ENCODE data around the gene MANSC1. TPM values are rescaled to one million over a fixed set of nuclear protein-coding genes. Genes with fewer than 3 reads are reported as not detected.

Gene MANSC1
- total RNA-seq, 2 donors from 2014 or later = 6.6 to 12.1 TPM

GRCh38 chr12:12384571-12385340 lies 34.7 kb upstream of the MANSC1 start:
- peaks cover 17% of the 10 kb centered on the region for H3K4me1 Mint-ChIP-seq
- DNase-seq = peak; percentile 79
- Histone ChIP-seq H3K9me3 (ENCODE audit: control insufficient read depth, low read length) (peaks cover 18% of the 10 kb centered on the region), H3K27ac (ENCODE audit: low read depth, low read length) (peak overlapping the region; percentile 48), H3K36me3 (ENCODE audit: control insufficient read depth, insufficient read depth, low read length) (no peaks in the 10 kb centered on the region), H3K9ac (ENCODE audit: extremely low read depth, low read length, poor library complexity, severe bottlenecking) (no peak overlapping the region), H3K27me3 (ENCODE audit: control insufficient read depth, insufficient read depth, low read length, poor library complexity, severe bottlenecking) (no peaks in the 10 kb centered on the region), H3K4me3 (ENCODE audit: low read length) (no peak overlapping the region), H3K4me1 (ENCODE audit: control insufficient read depth, insufficient read depth, low read length) (peaks cover 3% of the 10 kb centered on the region)
- H3K9me3 Mint-ChIP-seq = peaks cover 6% of the 10 kb centered on the region
- WGBS, 2 experiments (ENCODE audit: insufficient coverage in 1 of 2, insufficient read length in 1 of 2) = 20 to 54% methylated on average over 3 to 7 of the region's 7 CpGs
- H3K36me3 Mint-ChIP-seq (ENCODE audit: low read depth) = peaks cover 24% of the 10 kb centered on the region
- H3K27me3 Mint-ChIP-seq (ENCODE audit: insufficient read depth) = no peaks in the 10 kb centered on the region
- H3K27ac Mint-ChIP-seq = peak overlapping the region; percentile 93
- no peak for TF ChIP-seq CTCF (conservative IDR thresholded peaks at IDR 0.05)
- no peak overlapping the region for H3K4me3 Mint-ChIP-seq

- TF ChIP-seq CTCF (conservative IDR thresholded peaks at IDR 0.05) = no peak
- Mint-ChIP-seq H3K27me3 (ENCODE audit: insufficient read depth) (no peaks in the 10 kb centered on the region), H3K9me3 (peaks cover 6% of the 10 kb centered on the region), H3K4me1 (peaks cover 18% of the 10 kb centered on the region), H3K36me3 (ENCODE audit: low read depth) (peaks cover 25% of the 10 kb centered on the region), H3K4me3 (no peak overlapping the region), H3K27ac (peak overlapping the region; percentile 7)
- no peak overlapping the region for H3K4me3 ChIP-seq (ENCODE audit: low read length)
- DNase-seq = no peak
- no peaks in the 10 kb centered on the region for H3K36me3 ChIP-seq (ENCODE audit: control insufficient read depth, insufficient read depth, low read length)
- H3K4me1 ChIP-seq (ENCODE audit: control insufficient read depth, insufficient read depth, low read length) = peaks cover 3% of the 10 kb centered on the region
- H3K9ac ChIP-seq (ENCODE audit: extremely low read depth, low read length, poor library complexity, severe bottlenecking) = no peak overlapping the region
- peaks cover 18% of the 10 kb centered on the region for H3K9me3 ChIP-seq (ENCODE audit: control insufficient read depth, low read length)
- H3K27me3 ChIP-seq (ENCODE audit: control insufficient read depth, insufficient read depth, low read length, poor library complexity, severe bottlenecking) = no peaks in the 10 kb centered on the region
- 96 to 100% methylated on average over 1 to 2 of the region's 3 CpGs for WGBS, 2 experiments (ENCODE audit: insufficient coverage in 1 of 2, insufficient read length in 1 of 2)
- H3K27ac ChIP-seq (ENCODE audit: low read depth, low read length) = no peak overlapping the region
Measured at GRCh38 chr12:12381982-12382381, 31.9 kb upstream of the MANSC1 start.

GRCh38 chr12:12380949-12381593 lies 31.0 kb upstream of the MANSC1 start:
- H3K4me3 Mint-ChIP-seq = no peak overlapping the region
- no peak overlapping the region for H3K27ac ChIP-seq (ENCODE audit: low read depth, low read length)
- peaks cover 25% of the 10 kb centered on the region for H3K36me3 Mint-ChIP-seq (ENCODE audit: low read depth)
- H3K36me3 ChIP-seq (ENCODE audit: control insufficient read depth, insufficient read depth, low read length) = no peaks in the 10 kb centered on the region
- no peak overlapping the region for H3K27ac Mint-ChIP-seq
- WGBS, 2 experiments (ENCODE audit: insufficient coverage in 1 of 2, insufficient read length in 1 of 2) = 94 to 95% methylated on average over 4 to 6 of the region's 6 CpGs
- no peak for TF ChIP-seq CTCF (conservative IDR thresholded peaks at IDR 0.05)
- H3K9ac ChIP-seq (ENCODE audit: extremely low read depth, low read length, poor library complexity, severe bottlenecking) = no peak overlapping the region
- H3K27me3 ChIP-seq (ENCODE audit: control insufficient read depth, insufficient read depth, low read length, poor library complexity, severe bottlenecking) = no peaks in the 10 kb centered on the region
- H3K4me3 ChIP-seq (ENCODE audit: low read length) = no peak overlapping the region
- H3K4me1 ChIP-seq (ENCODE audit: control insufficient read depth, insufficient read depth, low read length) = peaks cover 3% of the 10 kb centered on the region
- peaks cover 6% of the 10 kb centered on the region for H3K9me3 Mint-ChIP-seq
- no peaks in the 10 kb centered on the region for H3K27me3 Mint-ChIP-seq (ENCODE audit: insufficient read depth)
- DNase-seq = no peak
- H3K4me1 Mint-ChIP-seq = peaks cover 18% of the 10 kb centered on the region
- peaks cover 18% of the 10 kb centered on the region for H3K9me3 ChIP-seq (ENCODE audit: control insufficient read depth, low read length)

Data from endodermal cell (in vitro differentiated cells).